Measurements from ENCODE around the gene LRRC27. TPM values are rescaled to one million over a fixed set of nuclear protein-coding genes. Genes with fewer than 3 reads are reported as not detected.

LRRC27 gene
- total and polyA plus RNA-seq, 5 donors from 2014 or later = 0.67 to 3.3 (median 2.5) TPM

DNA sequence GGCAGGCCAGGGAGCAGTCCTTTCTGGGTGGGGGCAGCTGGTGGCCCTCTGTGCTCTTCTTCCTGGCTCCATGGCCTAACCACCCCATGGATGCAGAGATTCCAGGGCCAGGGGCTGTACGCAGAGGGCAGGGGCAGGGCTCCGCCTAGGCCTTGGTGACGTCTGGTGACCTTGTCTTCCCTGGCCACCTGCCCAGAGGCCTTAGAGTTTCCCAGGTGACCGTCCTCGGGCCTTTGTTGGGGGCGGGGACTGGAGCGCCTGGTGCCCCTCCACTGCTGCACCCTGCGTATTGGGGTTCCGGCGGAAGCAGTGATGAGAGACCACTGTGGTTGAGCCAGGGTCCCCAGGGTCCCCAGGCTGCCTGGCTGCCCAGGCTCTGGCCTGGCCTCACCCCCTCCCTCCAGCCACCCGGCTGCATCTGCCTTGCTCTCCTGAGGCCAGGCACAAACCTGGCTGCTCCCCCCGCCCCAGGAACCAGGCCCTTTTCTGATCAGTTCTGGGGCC is 75.3 kb downstream of the LRRC27 start:
- H3K36me3 Mint-ChIP-seq = peaks cover 5% of the 10 kb centered on the region
- H3K4me3 ChIP-seq (ENCODE audit: low read depth, low read length) = no peak overlapping the region
- ATAC-seq (ENCODE audit: low read depth in 2 of 2) (no peak), DNase-seq (no peak)
- H3K27me3 Mint-ChIP-seq = no peaks in the 10 kb centered on the region
- H3K36me3 ChIP-seq (ENCODE audit: control insufficient read depth, insufficient read depth, low read length) = no peaks in the 10 kb centered on the region
- no peaks in the 10 kb centered on the region for H3K9me3 ChIP-seq (ENCODE audit: control insufficient read depth in 2 of 2, low read length in 2 of 2)
- H3K9me3 Mint-ChIP-seq = peaks cover 0 to 2% (median 0%) of the 10 kb centered on the region in 7 donors
- H3K4me3 Mint-ChIP-seq = no peak overlapping the region
- H3K27ac ChIP-seq (ENCODE audit: insufficient read depth, low read length, poor library complexity, severe bottlenecking) = no peak overlapping the region
- no peaks in the 10 kb centered on the region for H3K27me3 ChIP-seq (ENCODE audit: control insufficient read depth, insufficient read depth, low read length)
- H3K4me1 Mint-ChIP-seq = peaks cover 0 to 6% (median 0%) of the 10 kb centered on the region in 4 donors
- no peak overlapping the region for H3K27ac Mint-ChIP-seq
- H3K4me1 ChIP-seq (ENCODE audit: control insufficient read depth, insufficient read depth, low read length, poor library complexity, severe bottlenecking) = no peaks in the 10 kb centered on the region

GRCh38 chr10:132407846-132408278 is 75.9 kb downstream of the LRRC27 start:
- no peaks in the 10 kb centered on the region for H3K4me1 ChIP-seq (ENCODE audit: control insufficient read depth, insufficient read depth, low read length, poor library complexity, severe bottlenecking)
- no peak overlapping the region for H3K27ac ChIP-seq (ENCODE audit: insufficient read depth, low read length, poor library complexity, severe bottlenecking)
- no peak overlapping the region for H3K27ac Mint-ChIP-seq
- H3K9me3 ChIP-seq (ENCODE audit: control insufficient read depth in 2 of 2, low read length in 2 of 2) = no peaks in the 10 kb centered on the region
- DNase-seq = no peak
- no peak overlapping the region for H3K4me3 ChIP-seq (ENCODE audit: low read depth, low read length)
- peaks cover 0 to 2% (median 0%) of the 10 kb centered on the region in 7 donors for H3K9me3 Mint-ChIP-seq
- ATAC-seq (ENCODE audit: low read depth in 2 of 2) = peak in 1 of 2 donors; percentile 4
- H3K4me1 Mint-ChIP-seq = peaks cover 0 to 6% (median 0%) of the 10 kb centered on the region in 4 donors
- H3K27me3 Mint-ChIP-seq = no peaks in the 10 kb centered on the region
- peaks cover 5% of the 10 kb centered on the region for H3K36me3 Mint-ChIP-seq
- H3K4me3 Mint-ChIP-seq = no peak overlapping the region
- H3K27me3 ChIP-seq (ENCODE audit: control insufficient read depth, insufficient read depth, low read length) = no peaks in the 10 kb centered on the region
- H3K36me3 ChIP-seq (ENCODE audit: control insufficient read depth, insufficient read depth, low read length) = no peaks in the 10 kb centered on the region

GRCh38 chr10:132408367-132408781 is 76.4 kb downstream of the LRRC27 start:
- peaks cover 5% of the 10 kb centered on the region for H3K36me3 Mint-ChIP-seq
- Histone ChIP-seq H3K4me1 (ENCODE audit: control insufficient read depth, insufficient read depth, low read length, poor library complexity, severe bottlenecking) (no peaks in the 10 kb centered on the region), H3K36me3 (ENCODE audit: control insufficient read depth, insufficient read depth, low read length) (no peaks in the 10 kb centered on the region), H3K9me3 (ENCODE audit: control insufficient read depth in 2 of 2, low read length in 2 of 2) (no peaks in the 10 kb centered on the region), H3K4me3 (ENCODE audit: low read depth, low read length) (no peak overlapping the region), H3K27me3 (ENCODE audit: control insufficient read depth, insufficient read depth, low read length) (no peaks in the 10 kb centered on the region), H3K27ac (ENCODE audit: insufficient read depth, low read length, poor library complexity, severe bottlenecking) (no peak overlapping the region)
- H3K4me3 Mint-ChIP-seq = no peak overlapping the region
- H3K9me3 Mint-ChIP-seq = no peaks in the 10 kb centered on the region
- no peaks in the 10 kb centered on the region for H3K27me3 Mint-ChIP-seq
- no peak for DNase-seq
- no peak for ATAC-seq (ENCODE audit: low read depth in 2 of 2)
- H3K27ac Mint-ChIP-seq = no peak overlapping the region
- peaks cover 0 to 6% (median 0%) of the 10 kb centered on the region in 4 donors for H3K4me1 Mint-ChIP-seq

DNA sequence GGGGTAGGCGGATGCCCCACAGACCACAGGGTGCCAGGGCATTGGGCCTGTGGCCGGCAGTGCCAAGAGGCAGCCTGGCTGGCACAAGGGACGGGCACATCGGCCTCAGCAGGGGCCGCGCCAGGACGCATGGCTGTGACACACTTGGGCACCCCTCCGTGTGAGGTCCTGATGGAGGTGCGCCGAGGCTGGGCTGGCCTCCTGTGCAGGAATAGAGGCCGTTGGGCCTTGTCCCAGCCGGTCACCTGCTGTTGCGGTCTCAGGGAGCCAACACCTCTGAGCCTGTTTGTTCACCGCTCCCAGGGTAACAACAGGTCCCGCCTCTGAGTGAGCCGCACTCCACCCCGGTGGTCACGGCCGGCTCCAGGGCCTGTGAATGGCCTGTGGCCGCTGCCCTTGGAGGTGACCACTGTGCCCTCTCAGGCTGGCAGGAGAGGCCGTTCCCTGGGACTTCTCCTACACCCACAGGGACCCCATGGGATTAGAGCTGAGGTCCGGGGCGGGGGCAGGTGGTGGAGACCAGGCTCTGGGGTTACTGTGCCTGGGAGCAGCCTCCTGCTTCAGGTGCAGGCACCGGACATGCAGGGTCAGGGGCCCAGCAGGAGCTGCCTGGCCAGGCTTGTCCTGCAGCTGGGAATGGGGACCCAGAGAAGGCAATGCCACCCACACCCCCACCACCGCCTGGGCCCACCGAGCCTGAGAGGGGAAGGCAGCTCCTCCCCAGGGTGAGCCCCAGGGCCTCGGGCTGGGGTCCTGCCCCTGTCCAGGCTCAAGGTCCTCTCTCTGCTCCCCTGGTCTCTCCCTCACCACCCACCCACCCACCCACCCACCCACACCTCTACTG is 77.1 kb downstream of the LRRC27 start:
- peaks cover 5% of the 10 kb centered on the region for H3K36me3 Mint-ChIP-seq
- Histone ChIP-seq H3K36me3 (ENCODE audit: control insufficient read depth, insufficient read depth, low read length) (no peaks in the 10 kb centered on the region), H3K4me3 (ENCODE audit: low read depth, low read length) (no peak overlapping the region), H3K27me3 (ENCODE audit: control insufficient read depth, insufficient read depth, low read length) (no peaks in the 10 kb centered on the region), H3K9me3 (ENCODE audit: control insufficient read depth in 2 of 2, low read length in 2 of 2) (no peaks in the 10 kb centered on the region), H3K4me1 (ENCODE audit: control insufficient read depth, insufficient read depth, low read length, poor library complexity, severe bottlenecking) (no peaks in the 10 kb centered on the region), H3K27ac (ENCODE audit: insufficient read depth, low read length, poor library complexity, severe bottlenecking) (no peak overlapping the region)
- DNase-seq (no peak), ATAC-seq (ENCODE audit: low read depth in 2 of 2) (no peak)
- no peaks in the 10 kb centered on the region for H3K9me3 Mint-ChIP-seq
- no peak overlapping the region for H3K4me3 Mint-ChIP-seq
- no peaks in the 10 kb centered on the region for H3K27me3 Mint-ChIP-seq
- peaks cover 0 to 6% (median 0%) of the 10 kb centered on the region in 4 donors for H3K4me1 Mint-ChIP-seq
- no peak overlapping the region for H3K27ac Mint-ChIP-seq

GRCh38 chr10:132409667-132410028 is 77.7 kb downstream of the LRRC27 start:
- Histone ChIP-seq H3K4me1 (ENCODE audit: control insufficient read depth, insufficient read depth, low read length, poor library complexity, severe bottlenecking) (no peaks in the 10 kb centered on the region), H3K9me3 (ENCODE audit: control insufficient read depth in 2 of 2, low read length in 2 of 2) (no peaks in the 10 kb centered on the region), H3K27ac (ENCODE audit: insufficient read depth, low read length, poor library complexity, severe bottlenecking) (no peak overlapping the region), H3K36me3 (ENCODE audit: control insufficient read depth, insufficient read depth, low read length) (no peaks in the 10 kb centered on the region), H3K27me3 (ENCODE audit: control insufficient read depth, insufficient read depth, low read length) (no peaks in the 10 kb centered on the region), H3K4me3 (ENCODE audit: low read depth, low read length) (no peak overlapping the region)
- Mint-ChIP-seq H3K4me3 (no peak overlapping the region), H3K4me1 (peaks cover 0 to 6% (median 0%) of the 10 kb centered on the region in 4 donors), H3K27ac (no peak overlapping the region), H3K9me3 (no peaks in the 10 kb centered on the region), H3K36me3 (peaks cover 5% of the 10 kb centered on the region), H3K27me3 (no peaks in the 10 kb centered on the region)
- no peak for ATAC-seq (ENCODE audit: low read depth in 2 of 2)
- no peak for DNase-seq

DNA sequence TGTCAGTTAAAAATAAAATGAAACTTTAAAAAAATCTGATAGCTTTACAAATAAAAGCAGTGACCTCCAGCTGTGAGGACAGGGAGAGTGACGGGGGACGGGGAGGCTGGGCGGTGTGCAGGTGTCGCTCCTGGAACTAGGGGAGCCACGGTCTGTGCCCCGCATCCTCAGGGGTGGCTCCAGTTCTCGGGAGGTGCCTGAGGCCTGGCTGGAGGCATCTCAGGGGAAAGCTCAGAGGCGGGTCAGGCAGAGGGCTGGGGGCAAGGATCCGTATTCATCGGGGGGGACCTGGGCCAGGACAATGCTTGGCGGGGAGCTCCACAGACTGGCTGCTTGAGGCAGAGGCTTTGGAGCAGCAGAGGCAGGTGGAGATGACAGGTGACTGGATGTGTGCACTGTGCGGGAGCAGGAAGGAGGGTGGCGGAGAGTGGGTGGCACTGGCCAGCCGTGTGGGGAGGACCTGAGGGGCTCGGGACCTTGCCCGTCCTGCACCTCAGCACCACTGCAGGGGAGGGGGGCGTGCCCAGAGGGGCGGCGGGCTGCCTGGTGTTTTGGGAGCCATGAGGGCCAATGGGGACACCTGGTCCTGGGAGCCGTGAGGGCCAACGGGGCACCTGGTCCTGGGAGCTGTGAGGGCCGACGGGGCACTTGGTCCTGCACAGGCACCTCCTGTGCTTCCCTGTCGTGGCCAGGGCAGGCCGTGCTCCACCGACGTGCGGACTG is 78.2 kb downstream of the LRRC27 start:
- no peaks in the 10 kb centered on the region for H3K9me3 Mint-ChIP-seq
- H3K36me3 Mint-ChIP-seq = peaks cover 5% of the 10 kb centered on the region
- Histone ChIP-seq H3K27me3 (ENCODE audit: control insufficient read depth, insufficient read depth, low read length) (no peaks in the 10 kb centered on the region), H3K9me3 (ENCODE audit: control insufficient read depth in 2 of 2, low read length in 2 of 2) (no peaks in the 10 kb centered on the region), H3K36me3 (ENCODE audit: control insufficient read depth, insufficient read depth, low read length) (no peaks in the 10 kb centered on the region), H3K4me3 (ENCODE audit: low read depth, low read length) (no peak overlapping the region), H3K27ac (ENCODE audit: insufficient read depth, low read length, poor library complexity, severe bottlenecking) (no peak overlapping the region), H3K4me1 (ENCODE audit: control insufficient read depth, insufficient read depth, low read length, poor library complexity, severe bottlenecking) (no peaks in the 10 kb centered on the region)
- no peak for ATAC-seq (ENCODE audit: low read depth in 2 of 2)
- DNase-seq = no peak
- peaks cover 0 to 6% (median 2%) of the 10 kb centered on the region in 4 donors for H3K4me1 Mint-ChIP-seq
- no peak overlapping the region for H3K4me3 Mint-ChIP-seq
- no peak overlapping the region for H3K27ac Mint-ChIP-seq
- no peaks in the 10 kb centered on the region for H3K27me3 Mint-ChIP-seq

DNA sequence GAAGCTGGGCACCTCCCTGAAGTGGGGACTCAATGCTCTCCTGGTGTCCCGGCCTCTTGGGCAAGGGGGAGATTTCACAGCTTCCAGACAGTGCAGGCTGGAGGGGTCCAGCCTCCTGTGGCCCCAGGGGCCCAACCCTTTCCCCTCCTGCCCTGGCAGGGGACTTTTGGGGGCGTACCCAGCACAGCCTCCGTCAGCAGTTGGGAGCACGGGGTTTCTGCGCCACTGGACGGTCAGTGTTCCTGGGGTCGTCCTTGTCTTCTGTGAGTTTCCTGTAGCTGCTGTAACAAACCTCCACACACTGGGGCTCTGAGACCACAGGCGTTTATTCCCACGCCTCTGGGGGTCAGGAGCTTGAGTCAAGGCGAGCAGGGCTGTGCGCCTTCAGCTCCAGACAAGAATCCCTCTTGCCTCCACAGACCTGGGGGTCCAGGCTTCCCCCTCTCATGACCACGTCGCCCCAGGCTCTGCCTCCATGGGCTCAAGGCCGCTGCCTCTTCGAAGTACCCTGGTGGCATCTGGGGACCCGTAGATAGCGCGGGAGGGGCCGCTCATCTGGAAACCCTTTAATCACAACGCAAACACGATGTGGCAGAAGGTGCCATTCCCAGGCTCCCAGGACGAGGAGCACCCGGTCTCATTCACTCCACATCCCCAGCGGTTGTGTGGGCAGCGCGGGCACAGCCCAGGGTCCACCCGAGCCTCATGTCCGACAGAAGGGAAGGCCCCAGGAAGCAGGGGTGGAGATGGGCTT is 79.0 kb downstream of the LRRC27 start:
- Histone ChIP-seq H3K27ac (ENCODE audit: insufficient read depth, low read length, poor library complexity, severe bottlenecking) (no peak overlapping the region), H3K27me3 (ENCODE audit: control insufficient read depth, insufficient read depth, low read length) (no peaks in the 10 kb centered on the region), H3K9me3 (ENCODE audit: control insufficient read depth in 2 of 2, low read length in 2 of 2) (no peaks in the 10 kb centered on the region), H3K4me1 (ENCODE audit: control insufficient read depth, insufficient read depth, low read length, poor library complexity, severe bottlenecking) (no peaks in the 10 kb centered on the region), H3K36me3 (ENCODE audit: control insufficient read depth, insufficient read depth, low read length) (no peaks in the 10 kb centered on the region), H3K4me3 (ENCODE audit: low read depth, low read length) (no peak overlapping the region)
- Mint-ChIP-seq H3K4me3 (no peak overlapping the region), H3K27me3 (no peaks in the 10 kb centered on the region), H3K9me3 (no peaks in the 10 kb centered on the region), H3K36me3 (peaks cover 5% of the 10 kb centered on the region), H3K27ac (peak overlapping the region in 1 of 3 donors; percentile 20), H3K4me1 (peaks cover 0 to 10% (median 4%) of the 10 kb centered on the region in 4 donors)
- no peak for DNase-seq
- ATAC-seq (ENCODE audit: low read depth in 2 of 2) = peak in 1 of 2 donors; percentile 9
